ENCODE results near the gene MUC4. TPM values are rescaled to one million over a fixed set of nuclear protein-coding genes. Genes with fewer than 3 reads are reported as not detected.
A peak's percentile ranks its signal among the peaks of the same experiment; 100 is the strongest.
"Not testable (repeated sequence)": the region's sequence is repeated elsewhere in the genome, so short reads cannot be mapped to it uniquely, and the experiment has no call there.

MUC4 gene
- total RNA-seq, 2 donors from 2014 or later = 150 to 203 TPM

GRCh38 chr3:195727606-195728195 is 84.0 kb downstream of the MUC4 start:
- peak overlapping the region in 1 of 2 donors; percentile 71 for H3K9ac ChIP-seq (ENCODE audit: low read depth in 2 of 2, low read length in 2 of 2)
- intact Hi-C loops (cut with DNase I) = loop anchor here (5.0 kb wide), 1 partner anchor 110 kb away; no protein-coding TSS in a partner anchor
- TF ChIP-seq CTCF (IDR thresholded peaks at IDR 0.05) = no peak
- H3K27ac ChIP-seq = peak overlapping the region; percentile 81
- H3K27me3 ChIP-seq = no peaks in the 10 kb centered on the region
- H3K4me3 ChIP-seq = no peak overlapping the region
- H3K36me3 ChIP-seq = no peaks in the 10 kb centered on the region
- peaks cover 10% of the 10 kb centered on the region for H3K4me1 ChIP-seq
- no peak for DNase-seq
- H3K9me3 ChIP-seq = no peaks in the 10 kb centered on the region

GRCh38 chr3:195725916-195726740 is 85.6 kb downstream of the MUC4 start:
- DNase-seq, H3K4me1 ChIP-seq, H3K27ac ChIP-seq, H3K36me3 ChIP-seq, H3K9me3 ChIP-seq, H3K4me3 ChIP-seq, H3K27me3 ChIP-seq: not testable (repeated sequence)
- peak overlapping the region in 1 of 2 donors; percentile 2 for H3K9ac ChIP-seq (ENCODE audit: low read depth in 2 of 2, low read length in 2 of 2)
- intact Hi-C loops (cut with DNase I) = loop anchor here (5.0 kb wide), 1 partner anchor 109 kb away; no protein-coding TSS in a partner anchor

- H3K27me3 ChIP-seq; H3K4me1 ChIP-seq; H3K9me3 ChIP-seq; H3K27ac ChIP-seq; intact Hi-C loops (cut with DNase I); H3K36me3 ChIP-seq; H3K9ac ChIP-seq (ENCODE audit: low read depth in 2 of 2, low read length in 2 of 2); H3K4me3 ChIP-seq; DNase-seq: not testable (repeated sequence)
These were observed 87.4 kb downstream of the MUC4 start for GRCh38 chr3:195724363-195724762.

- H3K4me3 ChIP-seq; H3K9ac ChIP-seq (ENCODE audit: low read depth in 2 of 2, low read length in 2 of 2); intact Hi-C loops (cut with DNase I); H3K27ac ChIP-seq; H3K9me3 ChIP-seq; H3K4me1 ChIP-seq; H3K27me3 ChIP-seq; H3K36me3 ChIP-seq; DNase-seq: not testable (repeated sequence)
These were observed 88.8 kb downstream of the MUC4 start for GRCh38 chr3:195722996-195723345.

- H3K27ac ChIP-seq; DNase-seq; H3K36me3 ChIP-seq; H3K4me1 ChIP-seq; H3K9me3 ChIP-seq; H3K9ac ChIP-seq (ENCODE audit: low read depth in 2 of 2, low read length in 2 of 2); intact Hi-C loops (cut with DNase I); H3K27me3 ChIP-seq: not testable (repeated sequence)
- H3K4me3 ChIP-seq = peak overlapping the region; percentile 7
These were observed 89.4 kb downstream of the MUC4 start for GRCh38 chr3:195722139-195722995.

- H3K9me3 ChIP-seq; H3K36me3 ChIP-seq; H3K4me1 ChIP-seq; intact Hi-C loops (cut with DNase I); H3K27me3 ChIP-seq: not testable (repeated sequence)
- Histone ChIP-seq H3K27ac (peak within 1 kb of the TSS; percentile 67), H3K4me3 (peak within 1 kb of the TSS; percentile 17), H3K9ac (ENCODE audit: low read depth in 2 of 2, low read length in 2 of 2) (peak within 1 kb of the TSS in 1 of 2 donors; percentile 79)
- peak; percentile 90 for DNase-seq
These were observed 90.8 kb downstream of the MUC4 start, which contains the start of gene MUC20 for GRCh38 chr3:195720831-195721506. Gene MUC20, plus strand, starts transcription at chr3:195720978. Its CDS starts 30 bp downstream, at chr3:195721008.

GRCh38 chr3:195719514-195720254 is 92.0 kb downstream of the MUC4 start:
- DNase-seq; H3K27ac ChIP-seq; H3K9ac ChIP-seq (ENCODE audit: low read depth in 2 of 2, low read length in 2 of 2); H3K9me3 ChIP-seq; intact Hi-C loops (cut with DNase I); H3K4me3 ChIP-seq; H3K36me3 ChIP-seq; H3K4me1 ChIP-seq; H3K27me3 ChIP-seq: not testable (repeated sequence)
